Activated CD8-positive, alpha-beta memory T cell treated with anti-CD3 and anti-CD28 coated beads, Interleukin-2, amount 10 ng/mL, durations not matched to agents 7 days and 5 days (primary cell): Measurements from ENCODE around the gene ZNF93. TPM values are rescaled to one million over a fixed set of nuclear protein-coding genes. Genes with fewer than 3 reads are reported as not detected.
"Not testable (repeated sequence)": the region's sequence is repeated elsewhere in the genome, so short reads cannot be mapped to it uniquely, and the experiment has no call there.

Source experiments
- ATAC-seq: fragments of 150-1000 bp; cut with Tn5 transposase; one replicate; pipeline ENCODE4 v1.10.0; 2021; ENCODE audit warnings: moderate library complexity
- CTCF ChIA-PET: fragments of 350-600 bp; sonication (Branson Sonifier 250); formaldehyde crosslinking; loops from one replicate; lab custom pipeline; 2021; ENCODE audit warnings: antibody characterized with exemption; lab: Charles Lee
- DNase-seq: peaks from one replicate; pipeline ENCODE4 v3.0.0-alpha.2; 2020
- H3K27ac Mint-ChIP-seq: one replicate; pipeline ENCODE4 v1.8.0; 2021; ENCODE audit warnings: mild to moderate bottlenecking, mixed read lengths
- H3K27me3 Mint-ChIP-seq: one replicate; pipeline ENCODE4 v1.8.0; 2021; ENCODE audit warnings: mixed read lengths
- H3K36me3 Mint-ChIP-seq: one replicate; pipeline ENCODE4 v1.8.0; 2021; ENCODE audit warnings: mild to moderate bottlenecking, mixed read lengths
- H3K4me1 Mint-ChIP-seq: one replicate; pipeline ENCODE4 v1.8.0; 2021; ENCODE audit warnings: mixed read lengths
- H3K4me3 Mint-ChIP-seq: one replicate; pipeline ENCODE4 v1.8.0; 2021; ENCODE audit warnings: mild to moderate bottlenecking, moderate library complexity, mixed read lengths
- H3K9me3 Mint-ChIP-seq: one replicate; pipeline ENCODE4 v1.8.0; 2022; ENCODE audit warnings: low read depth, mixed read lengths
- total RNA-seq, 2 experiments: library from RNA; stranded (reverse); gene quantifications; one replicate each; pipeline ENCODE4 v1.2.3, GENCODE V29; 2021

The ZNF93 gene
- total RNA-seq, 2 experiments from 2014 or later = 10.8 to 18.6 TPM

DNA sequence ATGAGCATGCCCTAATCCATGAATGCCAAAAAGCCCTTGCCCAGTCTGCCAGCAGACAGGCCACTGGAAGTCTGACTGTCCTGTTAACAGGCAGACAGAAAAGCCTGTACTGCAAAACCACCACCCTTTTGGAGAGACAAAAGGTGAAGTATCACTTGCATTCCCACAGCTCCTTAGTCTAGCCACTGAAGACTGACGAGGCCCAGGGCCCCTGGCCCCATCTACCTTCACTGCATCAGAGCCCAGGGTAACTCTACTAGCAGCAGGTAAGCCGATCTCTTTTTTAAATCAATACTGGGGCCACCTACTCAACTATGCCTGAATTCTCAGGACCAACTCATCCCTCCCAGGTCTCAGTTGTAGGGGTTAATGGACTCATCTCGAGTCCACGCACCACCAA is 45.5 kb downstream of the ZNF93 start:
- Mint-ChIP-seq H3K4me1 (no peaks in the 10 kb centered on the region), H3K27me3 (no peaks in the 10 kb centered on the region), H3K9me3 (peaks cover 22% of the 10 kb centered on the region), H3K27ac (no peak overlapping the region), H3K4me3 (no peak overlapping the region), H3K36me3 (peaks cover 3% of the 10 kb centered on the region)
- DNase-seq (no peak), ATAC-seq (no peak)
- CTCF ChIA-PET = interaction anchor here (0.7 kb wide), 1 partner anchor 165 kb away, joined by 3 read pairs; no protein-coding TSS in a partner anchor

- Mint-ChIP-seq H3K4me1 (no peaks in the 10 kb centered on the region), H3K4me3 (no peak overlapping the region), H3K9me3 (peaks cover 11% of the 10 kb centered on the region), H3K36me3 (peaks cover 3% of the 10 kb centered on the region), H3K27me3 (no peaks in the 10 kb centered on the region), H3K27ac (no peak overlapping the region)
- no peak for ATAC-seq
- CTCF ChIA-PET = no interaction called here
- no peak for DNase-seq
These were observed 48.1 kb downstream of the ZNF93 start for GRCh38 chr19:19948800-19949199.

DNA sequence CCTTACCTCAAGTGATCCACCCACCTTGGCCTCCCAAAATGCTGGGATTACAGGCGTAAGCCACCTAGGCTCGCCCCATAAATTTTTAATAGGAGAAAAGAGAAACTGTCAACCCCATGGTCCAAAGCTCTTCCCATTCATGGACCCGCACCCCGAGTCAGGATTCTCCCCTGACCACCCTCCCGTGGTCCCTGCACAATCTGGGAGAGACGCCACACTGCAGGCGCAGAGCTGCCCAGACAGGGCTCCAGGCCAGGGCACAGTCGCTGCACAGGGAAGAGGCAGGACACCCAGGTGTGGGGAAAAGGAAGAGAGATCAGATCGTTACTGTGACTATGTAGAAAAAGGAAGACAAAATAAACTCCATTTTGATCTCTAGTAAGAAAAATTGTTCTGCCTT is 54.5 kb downstream of the ZNF93 start:
- H3K4me1 Mint-ChIP-seq = no peaks in the 10 kb centered on the region
- no peak for DNase-seq
- CTCF ChIA-PET = no interaction called here
- H3K4me3 Mint-ChIP-seq = no peak overlapping the region
- peaks cover 3% of the 10 kb centered on the region for H3K9me3 Mint-ChIP-seq
- H3K27ac Mint-ChIP-seq = no peak overlapping the region
- no peaks in the 10 kb centered on the region for H3K27me3 Mint-ChIP-seq
- ATAC-seq = no peak
- H3K36me3 Mint-ChIP-seq = peaks cover 3% of the 10 kb centered on the region

- no peak for DNase-seq
- no peaks in the 10 kb centered on the region for H3K27me3 Mint-ChIP-seq
- CTCF ChIA-PET = no interaction called here
- no peaks in the 10 kb centered on the region for H3K4me1 Mint-ChIP-seq
- no peak overlapping the region for H3K27ac Mint-ChIP-seq
- H3K9me3 Mint-ChIP-seq = peaks cover 3% of the 10 kb centered on the region
- H3K36me3 Mint-ChIP-seq = peaks cover 3% of the 10 kb centered on the region
- H3K4me3 Mint-ChIP-seq = no peak overlapping the region
- ATAC-seq = no peak
These were observed 55.8 kb downstream of the ZNF93 start for GRCh38 chr19:19956434-19957075.

GRCh38 chr19:19957766-19958165 is 57.0 kb downstream of the ZNF93 start:
- ATAC-seq, H3K4me3 Mint-ChIP-seq, H3K27me3 Mint-ChIP-seq, H3K4me1 Mint-ChIP-seq, H3K27ac Mint-ChIP-seq, H3K36me3 Mint-ChIP-seq, DNase-seq, H3K9me3 Mint-ChIP-seq: not testable (repeated sequence)
- CTCF ChIA-PET = interaction anchor here (0.7 to 2.7 kb wide), 3 partner anchors 86 to 426 kb away, joined by 3 to 13 read pairs (median 3); no protein-coding TSS in a partner anchor

DNA sequence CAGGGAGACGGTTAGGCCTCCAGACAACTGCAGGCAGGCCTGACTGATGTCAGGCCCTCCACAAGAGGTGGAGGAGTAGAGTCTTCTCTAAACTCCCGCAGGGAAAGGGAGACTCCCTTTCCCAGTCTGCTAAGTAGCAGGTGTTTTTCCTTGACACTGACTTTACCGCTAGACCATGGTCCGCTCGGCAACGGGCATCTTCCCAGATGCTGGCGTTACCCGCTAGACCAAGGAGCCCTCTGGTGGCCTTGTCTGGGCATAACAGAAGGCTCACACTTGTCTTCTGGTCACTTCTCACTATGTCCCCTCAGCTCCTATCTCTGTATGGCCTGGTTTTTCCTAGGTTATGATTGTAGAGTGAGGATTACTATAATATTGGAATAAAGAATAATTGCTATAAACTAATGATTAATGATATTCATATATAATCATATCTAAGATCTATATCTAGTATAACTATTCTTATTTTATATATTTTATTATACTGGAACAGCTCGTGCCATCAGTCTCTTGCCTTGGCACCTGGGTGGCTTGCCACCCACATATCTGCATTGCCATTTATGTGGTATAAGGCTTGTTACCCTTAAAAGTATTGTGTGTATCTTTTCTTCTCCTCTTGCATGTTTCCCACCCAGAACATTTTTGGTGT is 58.5 kb downstream of the ZNF93 start:
- not testable (repeated sequence) for H3K4me3 Mint-ChIP-seq, ATAC-seq, H3K9me3 Mint-ChIP-seq, H3K4me1 Mint-ChIP-seq, H3K27me3 Mint-ChIP-seq, H3K36me3 Mint-ChIP-seq, H3K27ac Mint-ChIP-seq
- CTCF ChIA-PET = interaction anchor here (0.7 to 2.7 kb wide), 6 partner anchors 87 to 427 kb away, joined by 3 to 13 read pairs (median 4); partner anchors contain the start of genes ZNF14 and ZNF253
- DNase-seq = peak; percentile 74

- Mint-ChIP-seq H3K27ac (no peak overlapping the region), H3K27me3 (no peaks in the 10 kb centered on the region), H3K36me3 (peaks cover 7% of the 10 kb centered on the region), H3K4me3 (no peak overlapping the region), H3K4me1 (no peaks in the 10 kb centered on the region), H3K9me3 (peaks cover 23% of the 10 kb centered on the region)
- CTCF ChIA-PET = no interaction called here
- no peak for DNase-seq
- no peak for ATAC-seq
These were observed 63.7 kb downstream of the ZNF93 start for GRCh38 chr19:19964416-19964815.

DNA sequence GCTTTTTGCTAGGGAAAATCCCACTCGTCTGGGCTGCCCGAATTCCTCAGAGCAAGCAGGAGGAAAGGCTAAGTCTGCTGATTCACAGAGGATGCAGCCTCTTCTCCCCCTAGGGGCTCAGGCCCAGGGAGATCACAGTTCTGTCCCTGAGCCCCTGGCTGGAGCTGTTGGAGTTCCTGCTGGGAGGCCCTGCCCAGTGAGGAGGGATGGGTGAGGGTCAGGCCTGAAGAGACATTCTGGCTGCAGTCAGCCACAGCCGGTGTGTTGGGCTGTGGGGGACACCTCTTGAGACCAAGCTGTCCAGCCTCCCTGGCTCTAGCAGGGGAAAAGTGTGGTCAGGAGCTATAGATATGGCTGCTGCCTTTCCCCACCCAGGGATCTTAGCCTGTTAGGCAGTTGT is 65.4 kb downstream of the ZNF93 start:
- CTCF ChIA-PET, H3K4me1 Mint-ChIP-seq, H3K4me3 Mint-ChIP-seq: not testable (repeated sequence)

GRCh38 chr19:19966862-19967261 is 66.1 kb downstream of the ZNF93 start:
- no peaks in the 10 kb centered on the region for H3K4me1 Mint-ChIP-seq
- no peak for ATAC-seq
- no peak for DNase-seq
- H3K4me3 Mint-ChIP-seq = no peak overlapping the region
- H3K27ac Mint-ChIP-seq = no peak overlapping the region
- no peaks in the 10 kb centered on the region for H3K27me3 Mint-ChIP-seq
- CTCF ChIA-PET = no interaction called here
- H3K9me3 Mint-ChIP-seq = peaks cover 31% of the 10 kb centered on the region
- peaks cover 9% of the 10 kb centered on the region for H3K36me3 Mint-ChIP-seq

More for the DNA sequence above, 65.4 kb downstream of the ZNF93 start:
- H3K36me3 Mint-ChIP-seq, ATAC-seq, H3K27ac Mint-ChIP-seq, DNase-seq, H3K27me3 Mint-ChIP-seq: not testable (repeated sequence)
- H3K9me3 Mint-ChIP-seq = peaks cover 28% of the 10 kb centered on the region

Other genes starting within 250 kb of the ZNF93 start
- gene ATP13A1, start 237.3 kb upstream of the ZNF93 start, total RNA-seq = 100 to 1,000 TPM; 114 to 131 TPM
- 10 to 100 TPM; 75.0 to 93.7 TPM for gene ZNF101, start 232.1 kb upstream of the ZNF93 start, total RNA-seq
- gene ZNF14, start 167.8 kb upstream of the ZNF93 start, total RNA-seq = 1 to 10 TPM; 5.6 to 6.9 TPM
- gene ZNF506, start 79.2 kb upstream of the ZNF93 start, total RNA-seq = 10 to 100 TPM; 16.8 to 27.4 TPM
- 10 to 100 TPM; 19.9 to 20.2 TPM for gene ZNF253, start 35.1 kb upstream of the ZNF93 start, total RNA-seq
- 10 to 100 TPM in 1 of 2 experiments, 1 to 10 TPM in 1; 7.5 to 13.7 TPM for gene ZNF682, start 138.6 kb downstream of the ZNF93 start, total RNA-seq
- gene ZNF90, start 177.1 kb downstream of the ZNF93 start, total RNA-seq = 10 to 100 TPM; 16.6 to 22.0 TPM